ENCODE measurements around the gene VIT. TPM values are rescaled to one million over a fixed set of nuclear protein-coding genes. Genes with fewer than 3 reads are reported as not detected.
A peak's percentile ranks its signal among the peaks of the same experiment; 100 is the strongest.

The VIT gene
- total and polyA plus RNA-seq, 2 experiments from 2014 or later, result not detected

DNA sequence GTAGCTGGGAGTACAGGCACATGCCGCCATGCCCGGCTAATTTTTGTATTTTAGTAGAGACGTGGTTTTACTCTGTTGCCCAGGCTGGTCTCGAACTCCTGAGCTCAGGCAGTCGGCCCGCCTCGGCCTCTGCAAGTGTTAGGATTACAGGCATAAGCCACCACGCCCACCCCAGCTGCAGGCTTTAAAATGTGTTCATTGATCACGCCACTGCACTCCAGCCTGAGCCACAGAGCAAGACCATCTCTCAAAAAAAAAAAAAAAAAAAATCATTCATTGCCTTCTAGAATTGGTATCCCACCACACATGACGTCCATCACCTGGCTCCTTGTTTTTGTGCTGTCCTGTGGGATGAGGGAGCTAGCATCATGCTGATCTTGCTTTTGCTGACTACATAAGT, 127.4 kb downstream of the VIT start:
- no peaks in the 10 kb centered on the region for H3K36me3 ChIP-seq (ENCODE audit: insufficient read depth)
- TF ChIP-seq STAT1 (IDR thresholded peaks at IDR 0.05; ENCODE audit: unreplicated experiment) (no peak), CREB1 (CRISPR knock-in tag; IDR thresholded peaks at IDR 0.05; ENCODE audit: low read depth) (no peak), ZNF114 (CRISPR knock-in tag; IDR thresholded peaks at IDR 0.05) (no peak), NANOG (IDR thresholded peaks at IDR 0.05; ENCODE audit: borderline replicate concordance) (no peak), EZH2phosphoT487 (IDR thresholded peaks at IDR 0.05; ENCODE audit: unreplicated experiment) (no peak), JUNB (IDR thresholded peaks at IDR 0.05; ENCODE audit: unreplicated experiment) (no peak), POLR2AphosphoS5 (IDR thresholded peaks at IDR 0.05; ENCODE audit: low read depth) (no peak), EZH2 (IDR thresholded peaks at IDR 0.05; ENCODE audit: low read depth, unreplicated experiment) (no peak), ZNF331 (CRISPR knock-in tag; IDR thresholded peaks at IDR 0.05; ENCODE audit: low read depth) (no peak)
- TF ChIP-seq, protein P1, sequence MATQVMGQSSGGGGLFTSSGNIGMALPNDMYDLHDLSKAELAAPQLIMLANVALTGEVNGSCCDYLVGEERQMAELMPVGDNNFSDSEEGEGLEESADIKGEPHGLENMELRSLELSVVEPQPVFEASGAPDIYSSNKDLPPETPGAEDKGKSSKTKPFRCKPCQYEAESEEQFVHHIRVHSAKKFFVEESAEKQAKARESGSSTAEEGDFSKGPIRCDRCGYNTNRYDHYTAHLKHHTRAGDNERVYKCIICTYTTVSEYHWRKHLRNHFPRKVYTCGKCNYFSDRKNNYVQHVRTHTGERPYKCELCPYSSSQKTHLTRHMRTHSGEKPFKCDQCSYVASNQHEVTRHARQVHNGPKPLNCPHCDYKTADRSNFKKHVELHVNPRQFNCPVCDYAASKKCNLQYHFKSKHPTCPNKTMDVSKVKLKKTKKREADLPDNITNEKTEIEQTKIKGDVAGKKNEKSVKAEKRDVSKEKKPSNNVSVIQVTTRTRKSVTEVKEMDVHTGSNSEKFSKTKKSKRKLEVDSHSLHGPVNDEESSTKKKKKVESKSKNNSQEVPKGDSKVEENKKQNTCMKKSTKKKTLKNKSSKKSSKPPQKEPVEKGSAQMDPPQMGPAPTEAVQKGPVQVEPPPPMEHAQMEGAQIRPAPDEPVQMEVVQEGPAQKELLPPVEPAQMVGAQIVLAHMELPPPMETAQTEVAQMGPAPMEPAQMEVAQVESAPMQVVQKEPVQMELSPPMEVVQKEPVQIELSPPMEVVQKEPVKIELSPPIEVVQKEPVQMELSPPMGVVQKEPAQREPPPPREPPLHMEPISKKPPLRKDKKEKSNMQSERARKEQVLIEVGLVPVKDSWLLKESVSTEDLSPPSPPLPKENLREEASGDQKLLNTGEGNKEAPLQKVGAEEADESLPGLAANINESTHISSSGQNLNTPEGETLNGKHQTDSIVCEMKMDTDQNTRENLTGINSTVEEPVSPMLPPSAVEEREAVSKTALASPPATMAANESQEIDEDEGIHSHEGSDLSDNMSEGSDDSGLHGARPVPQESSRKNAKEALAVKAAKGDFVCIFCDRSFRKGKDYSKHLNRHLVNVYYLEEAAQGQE (IDR thresholded peaks at IDR 0.05; ENCODE audit: unreplicated experiment), result no peak
- TF ChIP-seq, protein P2, sequence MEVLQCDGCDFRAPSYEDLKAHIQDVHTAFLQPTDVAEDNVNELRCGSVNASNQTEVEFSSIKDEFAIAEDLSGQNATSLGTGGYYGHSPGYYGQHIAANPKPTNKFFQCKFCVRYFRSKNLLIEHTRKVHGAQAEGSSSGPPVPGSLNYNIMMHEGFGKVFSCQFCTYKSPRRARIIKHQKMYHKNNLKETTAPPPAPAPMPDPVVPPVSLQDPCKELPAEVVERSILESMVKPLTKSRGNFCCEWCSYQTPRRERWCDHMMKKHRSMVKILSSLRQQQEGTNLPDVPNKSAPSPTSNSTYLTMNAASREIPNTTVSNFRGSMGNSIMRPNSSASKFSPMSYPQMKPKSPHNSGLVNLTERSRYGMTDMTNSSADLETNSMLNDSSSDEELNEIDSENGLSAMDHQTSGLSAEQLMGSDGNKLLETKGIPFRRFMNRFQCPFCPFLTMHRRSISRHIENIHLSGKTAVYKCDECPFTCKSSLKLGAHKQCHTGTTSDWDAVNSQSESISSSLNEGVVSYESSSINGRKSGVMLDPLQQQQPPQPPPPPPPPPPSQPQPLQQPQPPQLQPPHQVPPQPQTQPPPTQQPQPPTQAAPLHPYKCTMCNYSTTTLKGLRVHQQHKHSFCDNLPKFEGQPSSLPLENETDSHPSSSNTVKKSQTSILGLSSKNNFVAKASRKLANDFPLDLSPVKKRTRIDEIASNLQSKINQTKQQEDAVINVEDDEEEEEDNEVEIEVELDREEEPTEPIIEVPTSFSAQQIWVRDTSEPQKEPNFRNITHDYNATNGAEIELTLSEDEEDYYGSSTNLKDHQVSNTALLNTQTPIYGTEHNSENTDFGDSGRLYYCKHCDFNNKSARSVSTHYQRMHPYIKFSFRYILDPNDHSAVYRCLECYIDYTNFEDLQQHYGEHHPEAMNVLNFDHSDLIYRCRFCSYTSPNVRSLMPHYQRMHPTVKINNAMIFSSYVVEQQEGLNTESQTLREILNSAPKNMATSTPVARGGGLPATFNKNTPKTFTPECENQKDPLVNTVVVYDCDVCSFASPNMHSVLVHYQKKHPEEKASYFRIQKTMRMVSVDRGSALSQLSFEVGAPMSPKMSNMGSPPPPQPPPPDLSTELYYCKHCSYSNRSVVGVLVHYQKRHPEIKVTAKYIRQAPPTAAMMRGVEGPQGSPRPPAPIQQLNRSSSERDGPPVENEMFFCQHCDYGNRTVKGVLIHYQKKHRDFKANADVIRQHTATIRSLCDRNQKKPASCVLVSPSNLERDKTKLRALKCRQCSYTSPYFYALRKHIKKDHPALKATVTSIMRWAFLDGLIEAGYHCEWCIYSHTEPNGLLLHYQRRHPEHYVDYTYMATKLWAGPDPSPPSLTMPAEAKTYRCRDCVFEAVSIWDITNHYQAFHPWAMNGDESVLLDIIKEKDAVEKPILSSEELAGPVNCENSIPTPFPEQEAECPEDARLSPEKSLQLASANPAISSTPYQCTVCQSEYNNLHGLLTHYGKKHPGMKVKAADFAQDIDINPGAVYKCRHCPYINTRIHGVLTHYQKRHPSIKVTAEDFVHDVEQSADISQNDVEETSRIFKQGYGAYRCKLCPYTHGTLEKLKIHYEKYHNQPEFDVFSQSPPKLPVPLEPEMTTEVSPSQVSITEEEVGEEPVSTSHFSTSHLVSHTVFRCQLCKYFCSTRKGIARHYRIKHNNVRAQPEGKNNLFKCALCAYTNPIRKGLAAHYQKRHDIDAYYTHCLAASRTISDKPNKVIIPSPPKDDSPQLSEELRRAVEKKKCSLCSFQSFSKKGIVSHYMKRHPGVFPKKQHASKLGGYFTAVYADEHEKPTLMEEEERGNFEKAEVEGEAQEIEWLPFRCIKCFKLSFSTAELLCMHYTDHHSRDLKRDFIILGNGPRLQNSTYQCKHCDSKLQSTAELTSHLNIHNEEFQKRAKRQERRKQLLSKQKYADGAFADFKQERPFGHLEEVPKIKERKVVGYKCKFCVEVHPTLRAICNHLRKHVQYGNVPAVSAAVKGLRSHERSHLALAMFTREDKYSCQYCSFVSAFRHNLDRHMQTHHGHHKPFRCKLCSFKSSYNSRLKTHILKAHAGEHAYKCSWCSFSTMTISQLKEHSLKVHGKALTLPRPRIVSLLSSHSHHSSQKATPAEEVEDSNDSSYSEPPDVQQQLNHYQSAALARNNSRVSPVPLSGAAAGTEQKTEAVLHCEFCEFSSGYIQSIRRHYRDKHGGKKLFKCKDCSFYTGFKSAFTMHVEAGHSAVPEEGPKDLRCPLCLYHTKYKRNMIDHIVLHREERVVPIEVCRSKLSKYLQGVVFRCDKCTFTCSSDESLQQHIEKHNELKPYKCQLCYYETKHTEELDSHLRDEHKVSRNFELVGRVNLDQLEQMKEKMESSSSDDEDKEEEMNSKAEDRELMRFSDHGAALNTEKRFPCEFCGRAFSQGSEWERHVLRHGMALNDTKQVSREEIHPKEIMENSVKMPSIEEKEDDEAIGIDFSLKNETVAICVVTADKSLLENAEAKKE (CRISPR knock-in tag; IDR thresholded peaks at IDR 0.05), result no peak
- TF ChIP-seq, protein P3, sequence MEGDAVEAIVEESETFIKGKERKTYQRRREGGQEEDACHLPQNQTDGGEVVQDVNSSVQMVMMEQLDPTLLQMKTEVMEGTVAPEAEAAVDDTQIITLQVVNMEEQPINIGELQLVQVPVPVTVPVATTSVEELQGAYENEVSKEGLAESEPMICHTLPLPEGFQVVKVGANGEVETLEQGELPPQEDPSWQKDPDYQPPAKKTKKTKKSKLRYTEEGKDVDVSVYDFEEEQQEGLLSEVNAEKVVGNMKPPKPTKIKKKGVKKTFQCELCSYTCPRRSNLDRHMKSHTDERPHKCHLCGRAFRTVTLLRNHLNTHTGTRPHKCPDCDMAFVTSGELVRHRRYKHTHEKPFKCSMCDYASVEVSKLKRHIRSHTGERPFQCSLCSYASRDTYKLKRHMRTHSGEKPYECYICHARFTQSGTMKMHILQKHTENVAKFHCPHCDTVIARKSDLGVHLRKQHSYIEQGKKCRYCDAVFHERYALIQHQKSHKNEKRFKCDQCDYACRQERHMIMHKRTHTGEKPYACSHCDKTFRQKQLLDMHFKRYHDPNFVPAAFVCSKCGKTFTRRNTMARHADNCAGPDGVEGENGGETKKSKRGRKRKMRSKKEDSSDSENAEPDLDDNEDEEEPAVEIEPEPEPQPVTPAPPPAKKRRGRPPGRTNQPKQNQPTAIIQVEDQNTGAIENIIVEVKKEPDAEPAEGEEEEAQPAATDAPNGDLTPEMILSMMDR (conservative IDR thresholded peaks at IDR 0.05; ENCODE audit: low read depth in 2 of 2), result no peak
- TF ChIP-seq, protein P4, sequence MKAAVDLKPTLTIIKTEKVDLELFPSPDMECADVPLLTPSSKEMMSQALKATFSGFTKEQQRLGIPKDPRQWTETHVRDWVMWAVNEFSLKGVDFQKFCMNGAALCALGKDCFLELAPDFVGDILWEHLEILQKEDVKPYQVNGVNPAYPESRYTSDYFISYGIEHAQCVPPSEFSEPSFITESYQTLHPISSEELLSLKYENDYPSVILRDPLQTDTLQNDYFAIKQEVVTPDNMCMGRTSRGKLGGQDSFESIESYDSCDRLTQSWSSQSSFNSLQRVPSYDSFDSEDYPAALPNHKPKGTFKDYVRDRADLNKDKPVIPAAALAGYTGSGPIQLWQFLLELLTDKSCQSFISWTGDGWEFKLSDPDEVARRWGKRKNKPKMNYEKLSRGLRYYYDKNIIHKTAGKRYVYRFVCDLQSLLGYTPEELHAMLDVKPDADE (IDR thresholded peaks at IDR 0.05), result no peak
- Mint-ChIP-seq H3K27ac (peak overlapping the region; percentile 64), H3K36me3 (ENCODE audit: low read depth) (no peaks in the 10 kb centered on the region), H3K9me3 (no peaks in the 10 kb centered on the region), H3K4me3 (peak overlapping the region; percentile 9; the same call in 1 of the 3 replicates), H3K4me1 (peaks cover 14% of the 10 kb centered on the region), H3K27me3 (ENCODE audit: insufficient read depth, low read depth, poor library complexity) (no peaks in the 10 kb centered on the region)
- peak overlapping the region; percentile 64 for H3K4me2 ChIP-seq
- no peaks in the 10 kb centered on the region for H3K79me2 ChIP-seq (replicated peaks; ENCODE audit: insufficient read depth)
- ATAC-seq (peak; percentile 28; the same call in 2 of the 3 replicates), DNase-seq (ENCODE audit: low spot score) (no peak)
- H3K4me3 ChIP-seq, result no peak overlapping the region
- 0 out of 2 replicates have a peak overlapping the region, but pooled peaks have one; percentile 72 for H3K27ac ChIP-seq (ENCODE audit: low read depth)
- H3K4me1 ChIP-seq (ENCODE audit: insufficient read depth), result peaks cover 15% of the 10 kb centered on the region
- no peaks in the 10 kb centered on the region for H3K27me3 ChIP-seq (ENCODE audit: insufficient read depth)
- peaks cover 3% of the 10 kb centered on the region; the same call in 1 of the 2 replicates for H3F3A ChIP-seq (replicated peaks; ENCODE audit: low read depth)
- H3K9me2 ChIP-seq (ENCODE audit: insufficient read depth), result peaks cover 10% of the 10 kb centered on the region; the same call in 1 of the 2 replicates
- peak overlapping the region; percentile 73 for H2AFZ ChIP-seq
- no peaks in the 10 kb centered on the region for H4K20me1 ChIP-seq (replicated peaks; ENCODE audit: insufficient read depth)

Measured in GM23338 (cell line).